ENCODE data around the gene LCP2.

Gene LCP2

GRCh38 chr5:170297589-170298462 is at the start of gene LCP2:
LCP2 (minus strand) TSS chr5:170297777; CDS start chr5:170297611, 166 bp downstream.
- DNase-seq (ENCODE audit: low spot score) = no peak

- DNase-seq (ENCODE audit: low spot score) = no peak
Measured at GRCh38 chr5:170347022-170347567, 49.5 kb upstream of the LCP2 start.

DNA sequence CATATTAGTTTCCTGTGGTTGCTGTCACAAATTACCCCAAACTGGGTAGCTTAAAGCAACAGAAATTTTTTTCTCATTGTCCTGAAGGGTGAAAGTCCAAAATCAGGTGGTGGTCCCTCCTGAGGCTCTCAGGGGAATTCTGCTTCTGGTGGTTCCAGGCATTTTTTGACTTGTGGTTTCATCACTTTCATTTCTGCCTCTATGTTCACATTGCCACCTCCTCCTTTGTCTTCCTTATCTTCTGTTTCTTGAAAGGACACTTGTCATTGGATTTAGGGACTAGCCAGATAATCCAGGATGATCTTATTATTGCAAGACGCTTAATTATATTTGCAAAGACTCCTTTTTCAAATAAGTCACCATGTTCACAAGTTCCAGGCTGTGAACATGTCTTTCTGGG is 48.4 kb upstream of the LCP2 start:
- no peak for DNase-seq (ENCODE audit: low spot score)

GRCh38 chr5:170343177-170343576 is 45.6 kb upstream of the LCP2 start:
- no peak for DNase-seq (ENCODE audit: low spot score)

- no peak for DNase-seq (ENCODE audit: low spot score)
Measured at GRCh38 chr5:170342153-170342725, 44.7 kb upstream of the LCP2 start.

GRCh38 chr5:170341545-170341944 is 44.0 kb upstream of the LCP2 start:
- DNase-seq (ENCODE audit: low spot score) = no peak

GRCh38 chr5:170339780-170340167 is 42.2 kb upstream of the LCP2 start:
- DNase-seq (ENCODE audit: low spot score) = no peak

DNA sequence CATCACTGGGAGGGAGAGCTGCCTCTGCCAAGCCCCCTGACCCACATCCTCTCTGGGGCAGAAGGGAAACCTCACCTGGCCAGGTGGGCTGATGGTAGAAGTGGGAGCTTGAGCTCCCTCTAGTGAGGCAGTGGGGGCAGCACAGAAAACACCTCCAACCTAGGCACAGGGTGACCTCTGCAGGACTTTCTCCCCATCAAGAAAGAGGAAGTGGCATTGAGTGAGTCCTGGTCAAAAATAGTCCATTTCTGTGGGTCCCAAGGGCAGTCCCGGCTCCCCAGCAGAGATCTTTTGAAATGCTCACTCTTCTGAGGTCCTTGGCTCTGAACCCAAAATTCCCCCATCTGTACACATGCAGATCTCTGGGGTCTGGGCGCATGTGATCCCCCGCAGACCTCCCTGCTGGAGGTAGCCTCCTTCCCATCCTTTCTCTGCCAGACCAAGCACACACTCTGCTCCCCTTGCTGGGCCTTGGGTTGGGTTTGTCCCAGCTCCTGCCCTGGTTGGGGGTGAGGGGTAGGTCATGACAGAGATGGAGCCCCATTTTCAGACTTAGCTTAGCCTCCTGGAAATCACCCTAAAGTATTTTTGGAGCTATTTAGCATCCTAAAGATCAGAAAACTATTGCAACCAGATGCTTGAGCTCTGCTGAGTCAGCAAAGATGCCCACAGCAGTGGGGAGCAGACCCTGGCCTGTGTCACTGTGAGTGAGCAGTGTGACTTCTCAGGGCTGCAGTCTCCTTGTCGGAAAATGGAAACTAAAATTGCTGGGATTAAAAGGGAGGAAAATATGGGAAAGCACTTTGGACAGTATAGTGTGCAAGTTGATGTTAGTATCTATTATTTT is 41.6 kb upstream of the LCP2 start:
- no peak for DNase-seq (ENCODE audit: low spot score)

GRCh38 chr5:170338291-170338690 is 40.7 kb upstream of the LCP2 start:
- DNase-seq (ENCODE audit: low spot score) = no peak

GRCh38 chr5:170337045-170337733 is 39.6 kb upstream of the LCP2 start:
- DNase-seq (ENCODE audit: low spot score) = no peak

GRCh38 chr5:170336065-170336464 is 38.5 kb upstream of the LCP2 start:
- DNase-seq (ENCODE audit: low spot score) = no peak

GRCh38 chr5:170334626-170335025 is 37.0 kb upstream of the LCP2 start:
- DNase-seq (ENCODE audit: low spot score) = no peak

- no peak for DNase-seq (ENCODE audit: low spot score)
Measured at GRCh38 chr5:170333161-170333910, 35.8 kb upstream of the LCP2 start.

GRCh38 chr5:170332058-170332457 is 34.5 kb upstream of the LCP2 start:
- no peak for DNase-seq (ENCODE audit: low spot score)

GRCh38 chr5:170330568-170331054 is 33.0 kb upstream of the LCP2 start:
- DNase-seq (ENCODE audit: low spot score) = no peak

- DNase-seq (ENCODE audit: low spot score) = no peak
Measured at GRCh38 chr5:170329524-170329923, 31.9 kb upstream of the LCP2 start.

DNA sequence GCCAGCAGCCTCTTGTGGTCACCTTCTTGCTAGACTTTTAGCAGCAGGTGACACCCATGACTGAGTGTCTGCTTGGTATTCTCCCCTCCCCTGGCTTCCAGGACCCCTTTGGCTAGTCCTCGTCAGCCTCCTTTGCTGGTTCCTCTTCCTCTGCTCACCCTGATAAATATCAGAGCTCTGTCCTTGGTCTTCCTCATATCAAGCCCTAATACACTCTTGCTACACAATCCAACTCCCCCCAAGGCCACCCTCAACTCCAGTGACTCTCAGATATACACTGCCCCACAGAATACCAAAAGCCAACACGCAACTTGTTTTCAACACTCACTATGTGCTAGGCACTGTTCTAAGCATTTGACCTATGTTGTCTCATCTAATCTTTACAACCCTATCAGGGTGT is 30.3 kb upstream of the LCP2 start:
- no peak for DNase-seq (ENCODE audit: low spot score)

DNA sequence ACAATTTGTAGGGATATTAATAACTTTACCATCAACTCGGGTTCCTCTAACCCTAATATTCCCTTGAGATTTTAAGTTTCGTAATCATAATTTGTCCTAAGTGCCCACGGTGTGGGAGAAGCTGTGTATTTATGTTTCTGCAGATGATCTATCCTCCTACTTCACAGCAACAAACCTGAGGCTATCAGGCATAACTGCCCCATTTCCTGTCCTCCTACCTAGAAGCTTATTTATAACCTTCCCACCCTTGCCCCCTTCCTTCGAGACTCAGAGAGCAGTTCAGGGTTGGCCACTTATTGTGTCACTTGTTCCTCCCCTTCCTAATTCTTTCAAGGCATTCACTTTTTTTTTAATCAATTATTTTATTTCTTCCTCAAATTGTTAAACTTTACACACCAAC is 29.6 kb upstream of the LCP2 start:
- DNase-seq (ENCODE audit: low spot score) = no peak

GRCh38 chr5:170319301-170319700 is 21.7 kb upstream of the LCP2 start:
- no peak for DNase-seq (ENCODE audit: low spot score)

GRCh38 chr5:170317499-170317898 is 19.9 kb upstream of the LCP2 start:
- no peak for DNase-seq (ENCODE audit: low spot score)

- DNase-seq (ENCODE audit: low spot score) = no peak
Measured at GRCh38 chr5:170316937-170317336, 19.4 kb upstream of the LCP2 start.

All from kidney tubule cell (primary cell).